Activated CD8-positive, alpha-beta memory T cell treated with anti-CD3 and anti-CD28 coated beads, Interleukin-2, amount 10 ng/mL, durations not matched to agents 7 days and 5 days (primary cell): ENCODE results near the gene PTPRS. TPM values are rescaled to one million over a fixed set of nuclear protein-coding genes. Genes with fewer than 3 reads are reported as not detected.
A peak's percentile ranks its signal among the peaks of the same experiment; 100 is the strongest.
"Not testable (repeated sequence)": the region's sequence is repeated elsewhere in the genome, so short reads cannot be mapped to it uniquely, and the experiment has no call there.

Experiments used
- ATAC-seq: fragments of 150-1000 bp; cut with Tn5 transposase; one replicate; pipeline ENCODE4 v1.10.0; 2021; ENCODE audit warnings: moderate library complexity
- CTCF ChIA-PET: fragments of 350-600 bp; sonication (Branson Sonifier 250); formaldehyde crosslinking; loops from one replicate; lab custom pipeline; 2021; ENCODE audit warnings: antibody characterized with exemption; lab: Charles Lee
- DNase-seq: peaks from one replicate; pipeline ENCODE4 v3.0.0-alpha.2; 2020
- H3K27ac Mint-ChIP-seq: one replicate; pipeline ENCODE4 v1.8.0; 2021; ENCODE audit warnings: mild to moderate bottlenecking, mixed read lengths
- H3K27me3 Mint-ChIP-seq: one replicate; pipeline ENCODE4 v1.8.0; 2021; ENCODE audit warnings: mixed read lengths
- H3K36me3 Mint-ChIP-seq: one replicate; pipeline ENCODE4 v1.8.0; 2021; ENCODE audit warnings: mild to moderate bottlenecking, mixed read lengths
- H3K4me1 Mint-ChIP-seq: one replicate; pipeline ENCODE4 v1.8.0; 2021; ENCODE audit warnings: mixed read lengths
- H3K4me3 Mint-ChIP-seq: one replicate; pipeline ENCODE4 v1.8.0; 2021; ENCODE audit warnings: mild to moderate bottlenecking, moderate library complexity, mixed read lengths
- H3K9me3 Mint-ChIP-seq: one replicate; pipeline ENCODE4 v1.8.0; 2022; ENCODE audit warnings: low read depth, mixed read lengths
- total RNA-seq, 2 experiments: library from RNA; stranded (reverse); gene quantifications; one replicate each; pipeline ENCODE4 v1.2.3, GENCODE V29; 2021

PTPRS gene
- total RNA-seq, 2 experiments from 2014 or later, result 0.16 to 0.32 TPM

DNA sequence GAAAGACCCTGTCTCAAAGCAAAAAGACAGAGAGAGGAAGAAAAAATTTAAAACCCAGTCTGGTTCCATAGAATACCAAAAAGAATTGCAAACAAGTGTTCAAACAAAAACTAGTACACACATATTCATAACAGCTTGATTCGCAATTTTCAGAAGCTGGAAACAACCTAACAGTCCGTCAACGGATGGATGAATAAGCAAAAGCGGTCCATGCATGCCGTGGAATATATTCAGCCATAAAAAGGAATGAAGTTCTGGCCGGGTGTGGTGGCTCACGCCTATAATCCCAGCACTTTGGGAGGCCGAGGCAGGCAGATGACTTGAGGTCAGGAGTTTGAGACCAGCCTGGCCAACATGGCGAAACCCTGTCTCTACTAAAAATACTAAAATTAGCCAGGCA is 21.2 kb upstream of the PTPRS start:
- H3K9me3 Mint-ChIP-seq, DNase-seq, H3K27ac Mint-ChIP-seq, ATAC-seq, H3K4me3 Mint-ChIP-seq, H3K4me1 Mint-ChIP-seq, CTCF ChIA-PET, H3K36me3 Mint-ChIP-seq, H3K27me3 Mint-ChIP-seq: not testable (repeated sequence)

DNA sequence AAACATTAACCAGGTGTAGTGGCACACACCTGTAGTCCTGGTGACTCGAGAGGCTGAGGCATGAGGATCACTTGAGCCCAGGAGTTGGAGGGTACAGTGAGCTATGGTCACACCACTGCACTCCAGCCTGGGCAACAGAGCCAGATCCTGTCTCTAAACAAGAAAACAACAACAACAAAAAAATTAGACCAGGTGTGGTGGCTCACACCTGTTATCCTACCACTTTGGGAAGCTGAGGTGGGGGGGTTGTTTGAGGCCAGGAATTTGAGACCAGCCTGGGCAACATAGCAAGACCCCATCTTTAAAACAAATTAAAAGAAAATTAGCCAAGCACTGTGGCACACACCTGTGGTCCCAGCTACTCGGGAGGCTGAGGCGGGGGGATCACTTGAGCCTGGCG is 20.8 kb upstream of the PTPRS start:
- Mint-ChIP-seq H3K4me3 (no peak overlapping the region), H3K27ac (no peak overlapping the region), H3K9me3 (no peaks in the 10 kb centered on the region), H3K27me3 (no peaks in the 10 kb centered on the region), H3K4me1 (no peaks in the 10 kb centered on the region), H3K36me3 (no peaks in the 10 kb centered on the region)
- CTCF ChIA-PET, result no interaction called here
- ATAC-seq (no peak), DNase-seq (no peak)

DNA sequence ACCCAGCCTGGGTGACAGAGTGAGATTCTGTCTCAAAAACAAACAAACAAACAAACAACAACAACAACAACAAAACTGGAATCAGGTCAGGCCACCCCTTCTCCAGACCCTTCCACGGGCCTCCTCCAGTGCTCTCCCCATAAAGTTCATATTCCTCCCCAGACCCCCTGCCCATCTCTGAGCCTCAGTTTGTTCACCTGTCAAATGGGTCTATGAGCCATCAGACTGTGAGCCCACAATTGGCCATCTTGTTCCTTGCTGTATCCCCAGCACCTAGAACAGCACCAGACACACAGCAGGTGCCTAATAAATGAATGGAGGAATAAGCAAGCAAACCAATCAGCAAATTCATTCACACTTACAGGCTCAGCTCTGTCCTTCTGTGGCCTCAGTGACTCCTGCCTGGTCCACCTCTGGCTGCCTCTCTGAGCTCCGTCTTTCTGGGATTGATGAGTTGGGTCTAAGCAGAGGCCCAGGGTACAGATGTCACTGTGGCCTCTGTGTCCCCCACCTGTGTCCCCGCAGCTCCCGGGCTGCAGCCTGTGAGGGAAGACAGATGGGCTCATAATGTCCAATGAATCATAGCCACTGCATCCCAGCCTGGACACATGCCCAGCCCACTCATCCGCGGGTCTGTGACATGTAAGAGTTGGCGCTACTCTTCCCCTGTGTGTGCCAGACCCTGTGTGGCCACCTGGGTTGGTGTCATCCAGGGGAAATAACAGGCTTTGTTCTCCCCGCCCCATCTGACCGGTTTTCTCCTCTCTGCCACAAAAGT is 19.6 kb upstream of the PTPRS start:
- no peaks in the 10 kb centered on the region for H3K36me3 Mint-ChIP-seq
- no peak for DNase-seq
- CTCF ChIA-PET, result no interaction called here
- H3K27ac Mint-ChIP-seq, result no peak overlapping the region
- ATAC-seq, result no peak
- H3K4me3 Mint-ChIP-seq, result no peak overlapping the region
- H3K9me3 Mint-ChIP-seq, result no peaks in the 10 kb centered on the region
- no peaks in the 10 kb centered on the region for H3K4me1 Mint-ChIP-seq
- H3K27me3 Mint-ChIP-seq, result no peaks in the 10 kb centered on the region

DNA sequence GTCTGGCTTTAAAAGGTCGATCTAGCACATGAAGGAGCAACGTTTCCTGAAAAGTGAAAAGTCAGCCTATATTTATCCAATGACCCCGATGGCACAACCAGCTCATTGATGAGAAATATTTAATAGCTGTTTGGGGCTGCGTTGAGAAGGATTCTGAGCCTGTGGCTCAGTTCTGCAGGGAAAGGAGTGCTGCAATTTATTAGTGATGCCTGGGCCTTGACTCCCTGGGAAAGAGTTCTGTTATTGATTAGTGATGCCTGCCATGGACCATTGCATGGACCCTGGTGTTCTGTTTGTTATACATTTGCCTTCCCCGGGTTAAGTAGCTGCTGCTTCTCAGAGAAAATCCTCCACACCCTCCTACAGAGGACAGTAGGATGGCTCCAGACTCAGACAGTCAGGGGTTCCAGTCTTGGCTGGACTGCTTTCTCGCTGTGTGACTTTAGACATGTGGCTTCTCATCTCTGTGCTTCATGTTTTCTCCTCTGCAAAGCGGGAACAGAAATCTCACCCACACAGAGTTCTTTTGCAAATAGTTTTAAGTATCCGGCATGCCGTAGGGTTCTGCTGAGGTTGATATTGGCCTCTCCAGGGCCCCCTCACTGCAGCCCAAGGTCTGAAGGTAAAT is 17.7 kb upstream of the PTPRS start:
- CTCF ChIA-PET, result no interaction called here
- H3K4me3 Mint-ChIP-seq, result no peak overlapping the region

DNA sequence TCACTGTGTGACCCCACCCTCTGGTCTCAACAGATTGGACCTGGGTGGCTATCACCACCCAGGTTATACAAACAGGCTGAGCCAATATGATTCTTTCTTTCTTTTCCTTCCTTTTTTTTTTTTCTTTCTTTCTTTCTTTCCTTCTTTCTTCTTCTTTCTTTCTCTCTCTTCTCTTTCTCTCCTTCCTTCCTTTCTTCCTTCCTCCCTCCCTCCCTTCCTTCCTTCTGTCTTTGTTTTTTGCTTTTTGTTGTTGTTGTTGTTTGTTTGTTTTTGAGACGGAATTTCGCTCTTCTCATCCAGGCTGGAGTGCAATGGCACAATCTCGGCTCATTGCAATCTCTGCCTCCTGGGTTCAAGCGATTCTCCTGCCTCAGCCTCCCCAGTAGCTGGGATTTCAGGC is 17.0 kb upstream of the PTPRS start:
- DNase-seq (no peak), ATAC-seq (no peak)
- H3K27ac Mint-ChIP-seq, result no peak overlapping the region
- H3K4me1 Mint-ChIP-seq, result no peaks in the 10 kb centered on the region
- no peak overlapping the region for H3K4me3 Mint-ChIP-seq
- no peaks in the 10 kb centered on the region for H3K27me3 Mint-ChIP-seq
- H3K36me3 Mint-ChIP-seq, result no peaks in the 10 kb centered on the region
- H3K9me3 Mint-ChIP-seq, result no peaks in the 10 kb centered on the region
- CTCF ChIA-PET, result no interaction called here

More for the DNA sequence above, 17.7 kb upstream of the PTPRS start:
- Mint-ChIP-seq H3K36me3 (no peaks in the 10 kb centered on the region), H3K9me3 (no peaks in the 10 kb centered on the region), H3K27ac (no peak overlapping the region), H3K27me3 (no peaks in the 10 kb centered on the region), H3K4me1 (no peaks in the 10 kb centered on the region)
- DNase-seq (no peak), ATAC-seq (no peak)

DNA sequence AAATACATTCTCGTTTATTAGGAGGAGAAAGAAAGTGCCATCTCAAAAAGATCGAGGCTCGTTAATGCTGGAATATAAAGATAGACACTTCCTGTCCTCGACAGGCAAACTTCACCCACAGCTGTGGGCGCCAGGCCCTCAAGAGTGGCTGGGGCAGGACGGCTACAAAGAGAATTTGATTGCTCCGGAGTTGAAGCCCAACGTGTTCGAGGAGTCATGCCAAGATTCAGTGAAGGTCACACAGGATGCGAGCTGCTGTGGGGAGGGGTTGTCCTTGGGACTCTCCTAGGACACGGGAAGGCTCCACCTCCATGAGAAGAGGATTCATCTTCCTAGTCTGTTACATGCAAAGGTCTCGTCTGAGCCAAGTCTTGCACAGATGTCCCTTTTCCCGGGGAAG is 16.3 kb upstream of the PTPRS start:
- DNase-seq, result no peak
- Mint-ChIP-seq H3K4me3 (no peak overlapping the region), H3K9me3 (no peaks in the 10 kb centered on the region), H3K4me1 (no peaks in the 10 kb centered on the region), H3K36me3 (no peaks in the 10 kb centered on the region), H3K27me3 (no peaks in the 10 kb centered on the region), H3K27ac (no peak overlapping the region)
- CTCF ChIA-PET, result no interaction called here
- ATAC-seq, result no peak

DNA sequence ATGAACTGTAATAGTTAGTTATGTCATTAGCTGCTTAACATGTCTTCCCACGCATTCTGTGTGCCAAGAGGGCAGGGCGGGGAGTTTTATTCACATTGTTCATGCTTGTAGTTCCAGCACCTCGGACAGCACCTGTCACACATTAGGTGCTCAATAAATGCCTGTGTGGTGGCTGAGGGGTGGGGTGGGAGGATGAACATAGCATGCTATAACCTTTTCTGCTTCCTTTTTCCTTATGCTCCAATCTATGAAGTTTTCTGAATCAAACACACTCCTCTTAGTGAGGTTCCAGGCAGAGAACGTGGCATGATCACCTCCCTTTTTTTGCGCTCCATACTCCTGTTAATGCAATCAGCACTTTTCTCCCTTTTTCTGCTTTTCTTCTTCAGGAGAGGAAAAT is 15.8 kb upstream of the PTPRS start:
- H3K27ac Mint-ChIP-seq, result no peak overlapping the region
- H3K4me3 Mint-ChIP-seq, result no peak overlapping the region
- CTCF ChIA-PET, result no interaction called here
- H3K36me3 Mint-ChIP-seq, result no peaks in the 10 kb centered on the region
- H3K9me3 Mint-ChIP-seq, result no peaks in the 10 kb centered on the region
- no peaks in the 10 kb centered on the region for H3K4me1 Mint-ChIP-seq
- H3K27me3 Mint-ChIP-seq, result no peaks in the 10 kb centered on the region
- DNase-seq (no peak), ATAC-seq (no peak)

DNA sequence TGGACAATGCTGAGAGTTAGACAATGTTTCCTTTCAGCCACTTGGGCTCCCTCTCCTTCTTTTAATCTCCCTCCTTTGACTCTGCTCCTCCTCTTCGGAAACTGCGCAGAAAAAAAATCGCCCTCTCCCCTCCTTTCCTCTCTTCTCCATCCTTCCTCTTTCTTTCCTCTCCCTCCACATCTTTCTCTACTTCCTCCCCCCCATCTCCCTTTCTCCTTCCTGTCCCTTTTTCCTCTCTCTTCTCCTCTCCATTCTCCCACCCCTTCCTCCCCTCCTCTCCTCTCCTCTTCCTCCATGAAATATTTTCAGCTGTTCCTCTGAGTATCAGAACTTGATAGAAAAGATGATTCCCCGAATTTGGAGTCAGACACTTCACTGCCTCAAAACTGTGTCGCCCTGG is 15.1 kb upstream of the PTPRS start:
- Mint-ChIP-seq H3K4me1 (no peaks in the 10 kb centered on the region), H3K27ac (no peak overlapping the region), H3K27me3 (no peaks in the 10 kb centered on the region), H3K9me3 (no peaks in the 10 kb centered on the region), H3K36me3 (no peaks in the 10 kb centered on the region), H3K4me3 (no peak overlapping the region)
- CTCF ChIA-PET, result no interaction called here
- ATAC-seq, result no peak
- no peak for DNase-seq

DNA sequence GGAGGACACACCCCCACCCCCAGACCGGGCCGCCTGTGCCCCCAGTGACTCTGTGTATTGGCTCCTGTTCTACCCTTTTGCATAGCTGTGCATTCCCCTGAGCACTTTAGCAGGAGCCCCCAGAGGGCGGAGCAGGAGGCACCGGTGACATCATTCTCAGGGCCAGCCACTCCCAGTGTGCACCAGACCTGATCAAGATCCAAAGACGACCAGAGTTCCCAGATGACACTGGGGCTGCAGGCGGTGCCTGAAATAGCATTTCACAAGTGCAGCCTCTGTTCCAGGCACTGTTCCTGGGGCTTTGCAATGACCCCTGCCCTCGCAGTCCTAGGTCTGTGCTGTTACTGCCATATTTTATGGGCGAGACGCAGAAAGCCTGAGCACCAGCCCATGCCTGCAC is 14.5 kb upstream of the PTPRS start:
- no peaks in the 10 kb centered on the region for H3K4me1 Mint-ChIP-seq
- H3K9me3 Mint-ChIP-seq, result no peaks in the 10 kb centered on the region
- DNase-seq (no peak), ATAC-seq (no peak)
- CTCF ChIA-PET, result no interaction called here
- no peak overlapping the region for H3K27ac Mint-ChIP-seq
- H3K36me3 Mint-ChIP-seq, result no peaks in the 10 kb centered on the region
- H3K27me3 Mint-ChIP-seq, result no peaks in the 10 kb centered on the region
- H3K4me3 Mint-ChIP-seq, result no peak overlapping the region

DNA sequence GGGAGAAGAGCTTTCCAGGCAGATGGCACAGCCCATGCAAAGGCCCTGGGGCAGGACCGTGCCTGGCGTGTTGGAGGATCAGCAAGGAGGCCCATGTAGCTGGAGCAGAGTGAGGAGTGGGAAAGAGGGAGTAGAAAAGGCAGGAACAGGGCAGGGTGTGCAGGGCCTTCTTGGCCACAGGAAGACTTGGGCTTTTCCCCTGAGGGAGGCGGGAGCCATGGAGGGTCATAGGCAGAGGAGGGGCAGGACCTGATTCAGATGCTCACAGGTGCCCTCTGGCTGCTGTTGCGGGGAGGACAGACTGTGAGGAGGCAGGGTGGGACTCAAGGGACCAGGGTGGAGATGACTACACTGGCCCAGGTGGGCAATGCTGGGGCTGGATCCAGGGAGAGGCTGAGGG is 13.8 kb upstream of the PTPRS start:
- ATAC-seq (no peak), DNase-seq (peak; percentile 42)
- CTCF ChIA-PET, result interaction anchor here (0.6 kb wide), 1 partner anchor 33 kb away, joined by 3 read pairs; no protein-coding TSS in a partner anchor
- no peaks in the 10 kb centered on the region for H3K9me3 Mint-ChIP-seq
- H3K4me1 Mint-ChIP-seq, result no peaks in the 10 kb centered on the region
- H3K27me3 Mint-ChIP-seq, result no peaks in the 10 kb centered on the region
- H3K4me3 Mint-ChIP-seq, result no peak overlapping the region
- no peak overlapping the region for H3K27ac Mint-ChIP-seq
- H3K36me3 Mint-ChIP-seq, result no peaks in the 10 kb centered on the region

DNA sequence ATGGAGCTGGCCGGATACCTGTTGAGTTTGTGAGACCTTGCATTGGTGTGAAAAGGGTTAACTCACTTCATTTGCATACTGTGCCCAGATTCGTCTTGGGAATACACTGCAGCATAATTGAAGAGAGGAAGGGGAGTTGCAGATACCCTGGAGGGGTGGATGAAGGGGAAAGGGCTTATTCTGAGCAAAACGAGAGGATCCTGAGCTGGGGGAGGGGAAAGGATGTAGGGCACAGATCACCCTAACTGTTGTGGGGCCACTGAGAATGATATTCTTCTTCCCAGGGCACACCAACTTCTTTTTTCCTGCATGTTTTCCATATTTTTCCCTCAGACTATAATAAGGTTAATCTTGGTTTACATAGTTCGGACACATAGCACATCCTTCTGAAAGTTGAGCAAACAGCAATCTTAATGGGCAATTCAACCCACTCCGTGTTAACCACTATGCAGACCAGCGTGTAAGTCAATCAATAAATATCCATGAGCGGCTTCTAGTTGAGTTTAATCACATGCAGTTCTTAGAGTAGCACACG is 11.7 kb upstream of the PTPRS start:
- DNase-seq (no peak), ATAC-seq (no peak)
- no peaks in the 10 kb centered on the region for H3K36me3 Mint-ChIP-seq
- no peaks in the 10 kb centered on the region for H3K4me1 Mint-ChIP-seq
- no peaks in the 10 kb centered on the region for H3K27me3 Mint-ChIP-seq
- H3K27ac Mint-ChIP-seq, result no peak overlapping the region
- H3K4me3 Mint-ChIP-seq, result no peak overlapping the region
- no peaks in the 10 kb centered on the region for H3K9me3 Mint-ChIP-seq
- CTCF ChIA-PET, result no interaction called here

DNA sequence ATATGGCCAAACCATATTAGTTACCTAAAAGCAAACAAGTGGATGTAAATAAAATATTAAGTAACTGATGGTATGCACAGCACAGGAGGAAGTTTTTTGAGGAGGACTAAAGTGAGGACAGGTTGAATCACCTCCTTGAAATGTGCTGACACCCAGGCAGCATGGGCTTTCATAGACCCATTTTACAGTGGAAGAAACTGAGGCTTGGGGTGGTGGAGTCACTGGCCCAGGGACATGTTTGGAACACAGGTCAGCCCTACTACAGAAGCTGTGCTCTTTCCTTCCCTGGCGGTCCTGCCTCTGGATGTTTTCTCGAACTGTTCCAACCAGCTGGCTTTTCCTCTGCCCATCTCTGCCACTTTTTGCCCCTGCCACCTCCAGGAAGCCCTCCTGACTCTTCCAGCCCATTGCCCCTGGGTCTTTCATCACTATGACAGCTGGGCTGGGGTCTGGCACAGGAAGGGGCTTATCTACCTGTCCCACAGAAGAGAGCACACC is 11.2 kb upstream of the PTPRS start:
- DNase-seq (no peak), ATAC-seq (no peak)
- CTCF ChIA-PET, result no interaction called here
- Mint-ChIP-seq H3K27ac (no peak overlapping the region), H3K9me3 (no peaks in the 10 kb centered on the region), H3K27me3 (peaks cover 1% of the 10 kb centered on the region), H3K4me1 (no peaks in the 10 kb centered on the region), H3K36me3 (no peaks in the 10 kb centered on the region), H3K4me3 (no peak overlapping the region)

DNA sequence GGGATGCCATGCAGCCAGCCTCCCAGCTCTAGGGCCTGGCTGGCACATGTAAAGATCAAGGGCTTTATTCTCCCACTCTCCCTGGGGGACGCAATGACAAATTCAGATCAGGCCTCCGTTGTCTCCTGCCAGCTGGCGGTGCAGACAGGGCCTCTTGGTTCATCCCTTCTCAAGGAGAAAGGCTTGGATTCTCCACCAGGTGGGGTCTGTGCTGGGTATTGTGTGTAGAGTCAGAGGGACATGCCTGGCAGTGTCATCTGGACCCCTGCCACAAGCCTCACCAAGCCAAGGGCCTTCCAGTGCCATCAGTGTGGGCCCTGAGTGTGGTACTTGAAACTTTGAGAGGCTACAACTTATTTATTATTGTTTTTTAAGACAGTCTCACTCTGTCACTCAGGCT is 8.4 kb upstream of the PTPRS start:
- no peak for DNase-seq
- H3K27me3 Mint-ChIP-seq, result peaks cover 5% of the 10 kb centered on the region
- H3K27ac Mint-ChIP-seq, result no peak overlapping the region
- H3K4me3 Mint-ChIP-seq, result no peak overlapping the region
- no peak for ATAC-seq
- H3K4me1 Mint-ChIP-seq, result peaks cover 3% of the 10 kb centered on the region
- no peaks in the 10 kb centered on the region for H3K36me3 Mint-ChIP-seq
- no peaks in the 10 kb centered on the region for H3K9me3 Mint-ChIP-seq
- CTCF ChIA-PET, result interaction anchor here (0.6 kb wide), 1 partner anchor 270 kb away, joined by 3 read pairs; no protein-coding TSS in a partner anchor

DNA sequence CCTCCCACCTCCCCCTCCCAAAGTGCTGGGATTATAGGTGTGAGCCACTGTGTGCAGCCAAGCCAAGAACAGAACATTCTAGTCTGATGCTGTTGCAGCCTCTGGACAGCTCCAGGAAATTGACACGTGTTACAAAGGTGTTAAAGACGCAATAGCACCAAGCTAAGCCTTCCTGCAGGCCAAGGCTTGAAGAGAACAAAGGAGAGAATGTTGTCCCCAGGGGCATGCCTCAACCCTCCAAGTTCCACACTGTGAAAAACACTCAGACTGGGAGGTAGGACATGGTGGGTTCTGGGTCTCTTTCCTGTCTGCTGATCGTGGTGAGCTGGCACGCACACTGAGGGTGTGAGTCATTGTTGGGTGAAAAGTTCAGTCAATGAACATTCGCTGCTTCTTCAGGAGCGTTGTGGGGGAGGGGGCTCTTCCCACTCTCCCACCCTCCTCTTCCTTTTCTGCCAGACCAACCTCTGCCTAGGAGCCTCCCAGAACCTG is 5.3 kb upstream of the PTPRS start:
- ATAC-seq (no peak), DNase-seq (no peak)
- peaks cover 20% of the 10 kb centered on the region for H3K27me3 Mint-ChIP-seq
- H3K36me3 Mint-ChIP-seq, result peaks cover 1% of the 10 kb centered on the region
- no peaks in the 10 kb centered on the region for H3K9me3 Mint-ChIP-seq
- CTCF ChIA-PET, result no interaction called here
- H3K27ac Mint-ChIP-seq, result no peak overlapping the region
- peaks cover 7% of the 10 kb centered on the region for H3K4me1 Mint-ChIP-seq
- no peak overlapping the region for H3K4me3 Mint-ChIP-seq
